K562 (cell line): ENCODE measurements around the gene PTPN11. TPM values are rescaled to one million over a fixed set of nuclear protein-coding genes. Genes with fewer than 3 reads are reported as not detected.

Source experiments
- ATAC-seq: fragments of 200-7000 bp; cut with Tn5 transposase; 3 replicates; pipeline ENCODE4 v1.9.1; 2020; ENCODE audit warnings: moderate library complexity
- BruUV-seq: library from RNA; stranded (reverse); fragments of 400-500 nt; replicated peaks from 2 replicates; lab custom pipeline; 2021; lab: Mats Ljungman, UMichigan
- CTCF ChIA-PET: fragments of 300-600 bp; formaldehyde crosslinking; extraction: SDS; loops from one replicate; lab custom pipeline; 2021; ENCODE audit warnings: low intra/inter-chr PET ratio; lab: Yijun Ruan, JAX
- POLR2A ChIA-PET: fragments of 300-600, 350-650 bp; sonication (Branson Sonifier 250); formaldehyde crosslinking; extraction: SDS; loops from one replicate; lab custom pipeline; 2021; ENCODE audit warnings: antibody characterized with exemption, inconsistent platforms; lab: Yijun Ruan, JAX
- DNase-seq, 4 experiments: peaks; one replicate each; pipeline versions ENCODE4 v3.0.0 to v3.0.0-alpha.2; 2011 to 2018; ENCODE audit warnings: low spot score in 3 of 4, mixed read lengths in 3 of 4; ENCODE audit errors: extremely low read depth in 1 of 4
- FAIRE-seq: peaks from 2 replicates; lab custom pipeline; 2011; peaks lifted over from hg19 to GRCh38; lab: Jason Lieb, UNC
- H2AFZ ChIP-seq: 2 replicates; pipeline ENCODE4 v1.6.0; 2011; ENCODE audit warnings: low read depth, low read length, control low read depth, inconsistent platforms
- H3K27ac ChIP-seq: fragments of 200-600 bp; 3 replicates; pipeline ENCODE4 v1.8.0; 2011; ENCODE audit warnings: low read depth, mild to moderate bottlenecking, control low read depth, inconsistent platforms, low read length, moderate library complexity, mixed read lengths; ENCODE audit errors: extremely low read depth
- H3K27me3 ChIP-seq, 2 experiments: fragments of 300-600 bp in 1 of 2; 2 replicates in 1 of 2; 3 replicates in 1 of 2; pipeline versions ENCODE4 v1.6.0 to v1.8.0; 2011; ENCODE audit warnings: inconsistent platforms in 2 of 2, low read length in 2 of 2, mild to moderate bottlenecking in 1 of 2, mixed read lengths in 1 of 2, moderate library complexity in 1 of 2; ENCODE audit not compliant: control insufficient read depth in 2 of 2, insufficient read depth in 2 of 2
- H3K36me3 ChIP-seq: fragments of 300-600 bp; 3 replicates; pipeline ENCODE4 v1.8.0; 2011; ENCODE audit warnings: mild to moderate bottlenecking, low read length, inconsistent platforms; ENCODE audit not compliant: control insufficient read depth, insufficient read depth
- H3K4me1 ChIP-seq, 2 experiments: fragments of 200-600 bp in 1 of 2; replicated peaks in 1 of 2; 2 replicates in 1 of 2; 3 replicates in 1 of 2; pipeline versions ENCODE4 v1.5.1 to v1.8.0; 2011; ENCODE audit warnings: inconsistent platforms in 2 of 2, low read length in 2 of 2, mild to moderate bottlenecking in 1 of 2, mixed read lengths in 1 of 2, moderate library complexity in 1 of 2; ENCODE audit not compliant: control insufficient read depth in 2 of 2, insufficient read depth in 2 of 2
- H3K4me2 ChIP-seq: 2 replicates; pipeline ENCODE4 v1.6.1; 2011; ENCODE audit warnings: low read length, control low read depth, inconsistent platforms, mixed read lengths; ENCODE audit not compliant: insufficient read depth
- H3K4me3 ChIP-seq: fragments of 200-600 bp; sonication (generic), shearing (Covaris generic); 2 replicates; pipeline ENCODE4 v1.5.1; 2016; ENCODE audit warnings: control low read depth, inconsistent platforms
- H3K79me2 ChIP-seq: fragments of 200-600 bp; 3 replicates; pipeline ENCODE4 v1.8.0; 2011; ENCODE audit warnings: low read length, inconsistent platforms; ENCODE audit not compliant: control insufficient read depth, insufficient read depth
- H3K9ac ChIP-seq, 2 experiments: 2 replicates each; pipeline versions ENCODE4 v1.6.0 to v1.6.1; 2011; ENCODE audit warnings: low read depth in 2 of 2, low read length in 2 of 2, control low read depth in 1 of 2, inconsistent platforms in 1 of 2, mild to moderate bottlenecking in 1 of 2, mixed read lengths in 1 of 2; ENCODE audit not compliant: insufficient read depth in 1 of 2
- H3K9me1 ChIP-seq: one replicate; pipeline ENCODE4 v1.6.0; 2011; ENCODE audit warnings: inconsistent platforms, mild to moderate bottlenecking, low read length, moderate library complexity; ENCODE audit not compliant: control insufficient read depth, insufficient read depth
- H3K9me3 ChIP-seq: replicated peaks from 2 replicates; pipeline ENCODE4 v1.5.1; 2011; ENCODE audit warnings: low read depth, low read length, inconsistent platforms; ENCODE audit not compliant: control insufficient read depth, insufficient read depth
- H4K20me1 ChIP-seq: replicated peaks from 2 replicates; pipeline ENCODE4 v1.6.1; 2011; ENCODE audit warnings: low read length, inconsistent platforms, mixed read lengths; ENCODE audit not compliant: control insufficient read depth, insufficient read depth
- CC2D1A ChIP-seq: fragments of 450-650 bp; IDR thresholded peaks from 2 replicates; pipeline ENCODE4 v1.6.1; 2017; ENCODE audit warnings: mild to moderate bottlenecking
- CTCF ChIP-seq, 3 experiments: IDR thresholded peaks in 2 of 3; conservative IDR thresholded peaks in 1 of 3; 2 replicates each; pipeline ENCODE4 v1.5.1; 2011 to 2012; ENCODE audit warnings: low read length in 3 of 3, mild to moderate bottlenecking in 3 of 3, control low read depth in 2 of 3, improper control_type of control experiment in 1 of 3, inconsistent platforms in 1 of 3, low read depth in 1 of 3, mixed read lengths in 1 of 3, moderate library complexity in 1 of 3; ENCODE audit not compliant: insufficient read depth in 2 of 3
- FOXP4 ChIP-seq: sonication (generic); formaldehyde crosslinking; IDR thresholded peaks from 2 replicates; pipeline ENCODE4 v1.8.0; 2022; ENCODE audit warnings: mild to moderate bottlenecking, missing genetic modification reagents, borderline replicate concordance
- HLTF ChIP-seq: fragments of 450-650 bp; IDR thresholded peaks from 2 replicates; pipeline ENCODE4 v1.6.1; 2016
- KAT8 ChIP-seq: fragments of 450-650 bp; IDR thresholded peaks from 2 replicates; pipeline ENCODE4 v1.6.1; 2016; ENCODE audit warnings: low read depth, mild to moderate bottlenecking
- KLF1 ChIP-seq: fragments of 450-650 bp; IDR thresholded peaks from 2 replicates; pipeline ENCODE4 v1.6.1; 2016; ENCODE audit warnings: missing genetic modification characterization, missing compliant biosample characterization
- NCOA1 ChIP-seq: fragments of 450-650 bp; IDR thresholded peaks from 2 replicates; pipeline ENCODE4 v1.6.1; 2016; ENCODE audit warnings: low read depth
- NCOR1 ChIP-seq: fragments of 450-650 bp; IDR thresholded peaks from 2 replicates; pipeline ENCODE4 v1.6.1; 2016; ENCODE audit warnings: mild to moderate bottlenecking, moderate library complexity
- RBFOX2 ChIP-seq: fragments of 200-400 bp; formaldehyde crosslinking; IDR thresholded peaks from 2 replicates; pipeline ENCODE4 v1.6.1; 2017; ENCODE audit warnings: low read depth, mild to moderate bottlenecking, low read length, moderate library complexity
- RBM17 ChIP-seq: fragments of 200-400 bp; formaldehyde crosslinking; IDR thresholded peaks from 2 replicates; pipeline ENCODE4 v1.6.1; 2017; ENCODE audit warnings: low read depth, mild to moderate bottlenecking, low read length, borderline replicate concordance
- SIN3A ChIP-seq, 2 experiments: fragments of 150-350 bp in 1 of 2; IDR thresholded peaks; 2 replicates each; pipeline ENCODE4 v1.6.1; 2011 to 2016; ENCODE audit warnings: borderline replicate concordance in 2 of 2, low read depth in 2 of 2, low read length in 2 of 2, mild to moderate bottlenecking in 2 of 2, moderate library complexity in 2 of 2; ENCODE audit not compliant: control insufficient read depth in 1 of 2
- THRAP3 ChIP-seq: fragments of 450-650 bp; IDR thresholded peaks from 2 replicates; pipeline ENCODE4 v1.6.1; 2016; ENCODE audit warnings: mild to moderate bottlenecking, inconsistent platforms, borderline replicate concordance
- ZNF444 ChIP-seq: fragments of 250-450 bp; sonication (Bioruptor Pico); IDR thresholded peaks from 2 replicates; pipeline ENCODE4 v1.4.0; 2020; ENCODE audit warnings: mild to moderate bottlenecking, moderate library complexity
- WGBS: fragments of 100-300 bp; shearing (Covaris generic); methylation state at CpG from one replicate; pipeline ENCODE4 v1.1.6; 2016; ENCODE audit warnings: low coverage, mixed read lengths; ENCODE audit not compliant: insufficient coverage; ENCODE audit errors: missing lambda C conversion rate; 5-methylcytosine and 5-hydroxymethylcytosine counted together
- in situ Hi-C: fragments of 300-500 bp; cut with MboI; formaldehyde crosslinking; loops from 4 replicates; pipeline ENCODE4 v1.15.0; 2018; ENCODE audit warnings: inconsistent platforms, mixed read lengths
- intact Hi-C: fragments of 100-400 bp; cut with micrococcal nuclease; formaldehyde crosslinking; loops from 2 replicates; pipeline ENCODE4 v1.14.2; 2022
- polyA plus RNA-seq, 8 experiments: library from polyadenylated mRNA; depleted of rRNA in 4 of 8; stranded (reverse) in 5 of 8; unstranded in 3 of 8; fragments of >200 nt; fragmentation: Nextera tagmentation in 2 of 8; fragmentation: Illumina TruSeq in 1 of 8; extraction: Ambion mirVana in 2 of 8; extraction: Trizol in 1 of 8; gene quantifications; 2 replicates each; pipeline versions ENCODE4 v1.2.1 to v1.2.3, GENCODE V29; 2011 to 2014; ENCODE audit warnings: inconsistent platforms in 1 of 8, missing spikeins in 1 of 8
- total RNA-seq, 7 experiments: library from RNA; depleted of rRNA in 6 of 7; stranded (reverse); fragments of >200 nt in 6 of 7; fragmentation: Illumina TruSeq in 2 of 7; extraction: Trizol in 2 of 7; gene quantifications; 2 replicates each; pipeline versions ENCODE4 v1.2.1 to v1.2.3, GENCODE V29; 2011 to 2021; ENCODE audit warnings: low replicate concordance in 1 of 7

The PTPN11 gene
- total and polyA plus RNA-seq, 9 of the 15 experiments (the other 6 are each of a cell fraction or from before 2014, with no cell fraction given): 22.5 to 126 (median 79.7) TPM

GRCh38 chr12:112406519-112407488, 11.9 kb upstream of the PTPN11 start:
- ChIA-PET CTCF (no interaction called here), POLR2A (interaction anchor here (0.9 kb wide), 2 partner anchors 19 to 20 kb away, joined by 3 to 4 read pairs; no protein-coding TSS in a partner anchor)
- intact Hi-C loops: loop anchor here (10.0 kb wide), 1 partner anchor 562 kb away; the partner anchor contains the start of gene MAPKAPK5
- Histone ChIP-seq H3K79me2 (peaks cover 36% of the 10 kb centered on the region), H3K27me3 (no peaks in the 10 kb centered on the region), H4K20me1 (peaks cover 29% of the 10 kb centered on the region), H3K4me2 (peak overlapping the region; percentile 99), H3K4me3 (peak overlapping the region; percentile 90; the same call in 1 of the 2 replicates), H3K27ac (no peak overlapping the region), H3K36me3 (peaks cover 47% of the 10 kb centered on the region), H3K9me3 (no peaks in the 10 kb centered on the region), H3K9me1 (no peaks in the 10 kb centered on the region), H3K9ac (peak overlapping the region; percentile 77 to 90; a peak in 3 of 4 replicates), H2AFZ (no peak overlapping the region), H3K4me1 (peaks cover 5 to 9% of the 10 kb centered on the region in 2 experiments; a peak in 4 of 5 replicates)
- FAIRE-seq (peak; percentile 11), ATAC-seq (no peak), DNase-seq (no peak)
- TF ChIP-seq KLF1 (no peak), FOXP4 (CRISPR knock-in tag) (no peak), RBM17 (no peak), HLTF (no peak), RBFOX2 (peak; percentile 65), NCOR1 (0 out of 2 replicates have a peak, but pooled peaks have one; percentile 3), CTCF (IDR thresholded peaks at IDR 0.05 in 2 of 3, conservative IDR thresholded peaks at IDR 0.05 in 1 of 3; ENCODE audit: insufficient read depth in 2 of 3, low read depth in 1 of 3, low read length in 3 of 3) (no peak), NCOA1 (no peak), SIN3A (IDR thresholded peaks at IDR 0.05; ENCODE audit: borderline replicate concordance in 2 of 2, control insufficient read depth in 1 of 2, low read depth in 2 of 2, low read length in 2 of 2) (0 out of 4 replicates have a peak, but pooled peaks of 1 of the 2 experiments have one; percentile 18), ZNF444 (CRISPR knock-in tag) (no peak), THRAP3 (0 out of 2 replicates have a peak, but pooled peaks have one; percentile 17), CC2D1A (no peak), KAT8 (no peak)
- BruUV-seq: no TSS peak
- in situ Hi-C loops: no loop called here
- 81% methylated on average over 10 of the region's 11 CpGs for WGBS
